ENCODE results near the gene KCNJ5.
A peak's percentile ranks its signal among the peaks of the same experiment; 100 is the strongest.

The KCNJ5 gene

GRCh38 chr11:128881221-128881620 is 9.9 kb upstream of the KCNJ5 start:
- TF ChIP-seq, protein P1, sequence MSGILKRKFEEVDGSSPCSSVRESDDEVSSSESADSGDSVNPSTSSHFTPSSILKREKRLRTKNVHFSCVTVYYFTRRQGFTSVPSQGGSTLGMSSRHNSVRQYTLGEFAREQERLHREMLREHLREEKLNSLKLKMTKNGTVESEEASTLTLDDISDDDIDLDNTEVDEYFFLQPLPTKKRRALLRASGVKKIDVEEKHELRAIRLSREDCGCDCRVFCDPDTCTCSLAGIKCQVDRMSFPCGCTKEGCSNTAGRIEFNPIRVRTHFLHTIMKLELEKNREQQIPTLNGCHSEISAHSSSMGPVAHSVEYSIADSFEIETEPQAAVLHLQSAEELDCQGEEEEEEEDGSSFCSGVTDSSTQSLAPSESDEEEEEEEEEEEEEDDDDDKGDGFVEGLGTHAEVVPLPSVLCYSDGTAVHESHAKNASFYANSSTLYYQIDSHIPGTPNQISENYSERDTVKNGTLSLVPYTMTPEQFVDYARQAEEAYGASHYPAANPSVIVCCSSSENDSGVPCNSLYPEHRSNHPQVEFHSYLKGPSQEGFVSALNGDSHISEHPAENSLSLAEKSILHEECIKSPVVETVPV (CRISPR knock-in tag; IDR thresholded peaks at IDR 0.05), result no peak
- TF ChIP-seq TCF4 (CRISPR knock-in tag; IDR thresholded peaks at IDR 0.05; ENCODE audit: borderline replicate concordance) (no peak), CSDC2 (CRISPR knock-in tag; IDR thresholded peaks at IDR 0.05) (no peak), ARNTL (CRISPR knock-in tag; IDR thresholded peaks at IDR 0.05; ENCODE audit: borderline replicate concordance, low read depth) (no peak), POU6F1 (CRISPR knock-in tag; IDR thresholded peaks at IDR 0.05; ENCODE audit: borderline replicate concordance, low read depth) (no peak), ZFP30 (CRISPR knock-in tag; IDR thresholded peaks at IDR 0.05) (no peak), ZNF70 (CRISPR knock-in tag; IDR thresholded peaks at IDR 0.05) (no peak), ZNF565 (CRISPR knock-in tag; conservative IDR thresholded peaks at IDR 0.05; ENCODE audit: low read depth) (no peak), PATZ1 (CRISPR knock-in tag; IDR thresholded peaks at IDR 0.05; ENCODE audit: borderline replicate concordance) (no peak), ISL1 (CRISPR knock-in tag; IDR thresholded peaks at IDR 0.05) (no peak), ESRRG (CRISPR knock-in tag; IDR thresholded peaks at IDR 0.05) (no peak)
- no peak for ATAC-seq

DNA sequence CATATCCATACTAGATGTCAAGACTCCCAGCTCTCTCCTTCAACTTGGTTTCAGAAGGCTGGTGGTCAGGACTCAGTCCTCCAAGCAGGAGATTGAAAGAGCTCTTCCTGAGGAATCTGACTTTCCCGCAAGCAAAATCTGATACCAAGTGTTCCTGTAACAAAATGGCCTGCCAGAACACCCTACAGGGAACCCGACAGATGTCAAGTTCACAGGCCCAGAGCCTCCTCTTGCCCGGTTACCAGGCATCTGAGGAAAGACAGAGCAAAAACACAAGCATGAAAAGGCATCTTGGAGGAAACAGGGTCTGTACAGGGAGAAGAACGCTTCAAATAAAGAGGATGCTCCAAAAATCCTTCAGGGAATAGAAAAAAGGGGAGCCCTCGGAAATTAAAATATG is 8.7 kb upstream of the KCNJ5 start:
- ATAC-seq, result no peak
- TF ChIP-seq ESRRG (CRISPR knock-in tag; IDR thresholded peaks at IDR 0.05), result no peak
- no peak for TF ChIP-seq ZNF8 (CRISPR knock-in tag; IDR thresholded peaks at IDR 0.05)
- TF ChIP-seq, protein P2, sequence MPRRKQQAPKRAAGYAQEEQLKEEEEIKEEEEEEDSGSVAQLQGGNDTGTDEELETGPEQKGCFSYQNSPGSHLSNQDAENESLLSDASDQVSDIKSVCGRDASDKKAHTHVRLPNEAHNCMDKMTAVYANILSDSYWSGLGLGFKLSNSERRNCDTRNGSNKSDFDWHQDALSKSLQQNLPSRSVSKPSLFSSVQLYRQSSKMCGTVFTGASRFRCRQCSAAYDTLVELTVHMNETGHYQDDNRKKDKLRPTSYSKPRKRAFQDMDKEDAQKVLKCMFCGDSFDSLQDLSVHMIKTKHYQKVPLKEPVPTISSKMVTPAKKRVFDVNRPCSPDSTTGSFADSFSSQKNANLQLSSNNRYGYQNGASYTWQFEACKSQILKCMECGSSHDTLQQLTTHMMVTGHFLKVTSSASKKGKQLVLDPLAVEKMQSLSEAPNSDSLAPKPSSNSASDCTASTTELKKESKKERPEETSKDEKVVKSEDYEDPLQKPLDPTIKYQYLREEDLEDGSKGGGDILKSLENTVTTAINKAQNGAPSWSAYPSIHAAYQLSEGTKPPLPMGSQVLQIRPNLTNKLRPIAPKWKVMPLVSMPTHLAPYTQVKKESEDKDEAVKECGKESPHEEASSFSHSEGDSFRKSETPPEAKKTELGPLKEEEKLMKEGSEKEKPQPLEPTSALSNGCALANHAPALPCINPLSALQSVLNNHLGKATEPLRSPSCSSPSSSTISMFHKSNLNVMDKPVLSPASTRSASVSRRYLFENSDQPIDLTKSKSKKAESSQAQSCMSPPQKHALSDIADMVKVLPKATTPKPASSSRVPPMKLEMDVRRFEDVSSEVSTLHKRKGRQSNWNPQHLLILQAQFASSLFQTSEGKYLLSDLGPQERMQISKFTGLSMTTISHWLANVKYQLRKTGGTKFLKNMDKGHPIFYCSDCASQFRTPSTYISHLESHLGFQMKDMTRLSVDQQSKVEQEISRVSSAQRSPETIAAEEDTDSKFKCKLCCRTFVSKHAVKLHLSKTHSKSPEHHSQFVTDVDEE (CRISPR knock-in tag; IDR thresholded peaks at IDR 0.05), result no peak
- TF ChIP-seq SNAI2 (CRISPR knock-in tag; IDR thresholded peaks at IDR 0.05), result no peak
- TF ChIP-seq TCF4 (CRISPR knock-in tag; IDR thresholded peaks at IDR 0.05; ENCODE audit: borderline replicate concordance), result no peak
- TF ChIP-seq ZFP3 (CRISPR knock-in tag; IDR thresholded peaks at IDR 0.05), result no peak
- no peak for TF ChIP-seq TOX (CRISPR knock-in tag; IDR thresholded peaks at IDR 0.05; ENCODE audit: borderline replicate concordance)
- TF ChIP-seq CSDC2 (CRISPR knock-in tag; IDR thresholded peaks at IDR 0.05), result no peak
- no peak for TF ChIP-seq ZNF70 (CRISPR knock-in tag; IDR thresholded peaks at IDR 0.05)
- no peak for TF ChIP-seq ZC3H10 (CRISPR knock-in tag; IDR thresholded peaks at IDR 0.05)

GRCh38 chr11:128884054-128884453 is 7.1 kb upstream of the KCNJ5 start:
- no peak for TF ChIP-seq PPARA (CRISPR knock-in tag; IDR thresholded peaks at IDR 0.05; ENCODE audit: borderline replicate concordance)
- no peak for ATAC-seq

- ATAC-seq, result peak; percentile 93
Observed at GRCh38 chr11:128884703-128885338, 6.3 kb upstream of the KCNJ5 start.

More at GRCh38 chr11:128884703-128885338, 6.3 kb upstream of the KCNJ5 start:
- TF ChIP-seq, protein P1 (CRISPR knock-in tag; IDR thresholded peaks at IDR 0.05), result no peak
- TF ChIP-seq ZFP3 (CRISPR knock-in tag; IDR thresholded peaks at IDR 0.05) (no peak), PPARA (CRISPR knock-in tag; IDR thresholded peaks at IDR 0.05; ENCODE audit: borderline replicate concordance) (no peak), CSDC2 (CRISPR knock-in tag; IDR thresholded peaks at IDR 0.05) (no peak), POU6F1 (CRISPR knock-in tag; IDR thresholded peaks at IDR 0.05; ENCODE audit: borderline replicate concordance, low read depth) (no peak), TCF4 (CRISPR knock-in tag; IDR thresholded peaks at IDR 0.05; ENCODE audit: borderline replicate concordance) (no peak), ZNF565 (CRISPR knock-in tag; conservative IDR thresholded peaks at IDR 0.05; ENCODE audit: low read depth) (no peak), OSR1 (CRISPR knock-in tag; IDR thresholded peaks at IDR 0.05) (no peak), PATZ1 (CRISPR knock-in tag; IDR thresholded peaks at IDR 0.05; ENCODE audit: borderline replicate concordance) (no peak), ZNF70 (CRISPR knock-in tag; IDR thresholded peaks at IDR 0.05) (no peak)
